Right lobe of liver (tissue), 6 donors: ENCODE measurements around the gene DOCK1. TPM values are rescaled to one million over a fixed set of nuclear protein-coding genes. Genes with fewer than 3 reads are reported as not detected.

ENCODE experiments used
- ATAC-seq, 4 donors: fragments of 200-7000 bp; cut with Tn5 transposase; one replicate each; pipeline ENCODE4 v1.9.1; 2020; ENCODE audit warnings: mild to moderate bottlenecking in 4 of 4, moderate library complexity in 4 of 4
- DNase-seq, 3 donors: peaks; one replicate each; pipeline ENCODE4 v3.0.0-alpha.2; 2020
- H3K27ac ChIP-seq, 3 donors: fragments of 200-600 bp; one replicate each; pipeline ENCODE4 v1.8.0; 2022
- H3K27me3 ChIP-seq, 2 donors: fragments of 200-600 bp; one replicate each; pipeline ENCODE4 v1.8.0; 2022
- H3K36me3 ChIP-seq, 4 donors: fragments of 200-600 bp; sonication (generic) in 1 of 4; one replicate each; pipeline versions ENCODE4 v1.5.1 to v1.8.0; 2017 to 2022; ENCODE audit warnings: control low read depth in 1 of 4
- H3K4me1 ChIP-seq, 4 donors: fragments of 200-600 bp; sonication (generic) in 1 of 4; one replicate each; pipeline versions ENCODE4 v1.5.1 to v1.8.0; 2017 to 2022; ENCODE audit warnings: control low read depth in 1 of 4
- H3K4me3 ChIP-seq, 3 donors: fragments of 200-600 bp; one replicate each; pipeline ENCODE4 v1.8.0; 2022
- H3K9me3 ChIP-seq, 4 donors: fragments of 200-600 bp; sonication (generic) in 1 of 4; one replicate each; pipeline versions ENCODE4 v1.5.1 to v1.8.0; 2017 to 2022; ENCODE audit warnings: control low read depth in 1 of 4
- CTCF ChIP-seq, 4 donors: fragments of 200-600 bp in 3 of 4; fragments of 450-650 bp in 1 of 4; IDR thresholded peaks; one replicate each; pipeline versions ENCODE4 v1.5.1 to v1.8.0; 2016 to 2022; ENCODE audit warnings: antibody characterized with exemption in 4 of 4, mild to moderate bottlenecking in 2 of 4
- POLR2A ChIP-seq: fragments of 450-650 bp; IDR thresholded peaks from one replicate; pipeline ENCODE4 v1.6.1; 2017; ENCODE audit warnings: antibody characterized with exemption, mild to moderate bottlenecking
- WGBS: methylation state at CpG from one replicate; pipeline ENCODE4 v1.1.6; 2018; ENCODE audit warnings: low coverage, low lambda C conversion rate; ENCODE audit not compliant: insufficient coverage; ENCODE audit errors: missing lambda C conversion rate; 5-methylcytosine and 5-hydroxymethylcytosine counted together
- intact Hi-C, 2 donors: fragments of 100-400 bp; cut with DNase I; formaldehyde crosslinking; loops; one replicate each; pipeline versions ENCODE4 v1.11.2 to v1.14.1; 2022
- total RNA-seq, 6 experiments: library from RNA; depleted of rRNA in 2 of 6; stranded (reverse); fragments of >200 nt in 2 of 6; fragmentation: NEBNext Ultra II Directional in 3 of 6; extraction: Animal tissue kit (Norgen Biotek cat#: 25700) in 3 of 6; gene quantifications; one replicate each; pipeline versions ENCODE4 v1.1.0 to v1.2.4, GENCODE V29; 2016 to 2023
- donor health status: DM: no; HTN: yes; CAD: no.
- donor health status: DM: no; HTN: no; CAD: no.
- donor health status: DM: no; HTN: no; CAD: no.
- donor health status: DM: no; HTN: yes; CAD: no.
- donor health status: DM: no; HTN: yes; CAD: no.

DOCK1 gene
- total RNA-seq, 6 experiments from 2014 or later: 13.8 to 17.8 (median 14.6) TPM

- H3K27ac ChIP-seq: no peak overlapping the region
- DNase-seq (no peak), ATAC-seq (no peak)
- WGBS: 75% methylated on average over 3 of the region's 4 CpGs
- no peaks in the 10 kb centered on the region for H3K36me3 ChIP-seq
- no peaks in the 10 kb centered on the region for H3K9me3 ChIP-seq
- no peak overlapping the region for H3K4me3 ChIP-seq
- H3K27me3 ChIP-seq: no peaks in the 10 kb centered on the region
- peaks cover 0 to 17% (median 7%) of the 10 kb centered on the region in 4 donors for H3K4me1 ChIP-seq
- TF ChIP-seq CTCF (IDR thresholded peaks at IDR 0.05) (no peak), POLR2A (no peak)
- intact Hi-C loops: no loop called here
Observed at GRCh38 chr10:127153181-127153580, 248.0 kb downstream of the DOCK1 start.

- Histone ChIP-seq H3K27ac (no peak overlapping the region), H3K9me3 (no peaks in the 10 kb centered on the region), H3K27me3 (no peaks in the 10 kb centered on the region), H3K36me3 (no peaks in the 10 kb centered on the region), H3K4me1 (peaks cover 0 to 17% (median 7%) of the 10 kb centered on the region in 4 donors), H3K4me3 (no peak overlapping the region)
- no peak for TF ChIP-seq POLR2A
- TF ChIP-seq CTCF (IDR thresholded peaks at IDR 0.05): no peak
- no peak for DNase-seq
- ATAC-seq: no peak
- WGBS: 90% methylated on average over 9 of the region's 9 CpGs
- intact Hi-C loops: no loop called here
Observed at GRCh38 chr10:127154831-127155620, 249.8 kb downstream of the DOCK1 start.

- ATAC-seq (no peak), DNase-seq (no peak)
- Histone ChIP-seq H3K9me3 (no peaks in the 10 kb centered on the region), H3K36me3 (no peaks in the 10 kb centered on the region), H3K27ac (no peak overlapping the region), H3K4me1 (peaks cover 0 to 10% (median 4%) of the 10 kb centered on the region in 4 donors), H3K4me3 (no peak overlapping the region), H3K27me3 (no peaks in the 10 kb centered on the region)
- intact Hi-C loops: no loop called here
- TF ChIP-seq POLR2A (no peak), CTCF (IDR thresholded peaks at IDR 0.05) (no peak)
- 91% methylated on average over 4 of the region's 4 CpGs for WGBS
Observed at GRCh38 chr10:127157089-127157488, 251.9 kb downstream of the DOCK1 start.

- Histone ChIP-seq H3K27ac (no peak overlapping the region), H3K4me1 (peaks cover 0 to 5% (median under 1%) of the 10 kb centered on the region in 4 donors), H3K9me3 (no peaks in the 10 kb centered on the region), H3K4me3 (no peak overlapping the region), H3K36me3 (no peaks in the 10 kb centered on the region), H3K27me3 (no peaks in the 10 kb centered on the region)
- WGBS: 72% methylated on average over 2 of the region's 2 CpGs
- TF ChIP-seq CTCF (IDR thresholded peaks at IDR 0.05) (no peak), POLR2A (no peak)
- ATAC-seq: no peak
- intact Hi-C loops: no loop called here
- no peak for DNase-seq
Observed at GRCh38 chr10:127157506-127158200, 252.4 kb downstream of the DOCK1 start.
